ENCODE data around the gene B4GALT2. TPM values are rescaled to one million over a fixed set of nuclear protein-coding genes. Genes with fewer than 3 reads are reported as not detected.

B4GALT2 gene
- total RNA-seq, 1 experiment from 2014 or later = 70.9 TPM

GRCh38 chr1:44034976-44035716 is 56.1 kb downstream of the B4GALT2 start:
- H4K91ac ChIP-seq (ENCODE audit: insufficient read length, low read depth, low read length) = no peak overlapping the region
- no peak overlapping the region for H4K5ac ChIP-seq (ENCODE audit: insufficient read length, low read depth, low read length)
- H3K79me1 ChIP-seq (ENCODE audit: insufficient read depth, low read depth, low read length, poor library complexity, severe bottlenecking) = no peaks in the 10 kb centered on the region
- H3K4ac ChIP-seq (ENCODE audit: low read depth, low read length) = no peak overlapping the region
- H3K9ac ChIP-seq (ENCODE audit: extremely low read depth, insufficient read length, low read length) = no peak overlapping the region
- H2AFZ ChIP-seq (ENCODE audit: low read length) = no peak overlapping the region
- no peak overlapping the region for H2AK5ac ChIP-seq (ENCODE audit: insufficient read length, low read length)
- no peaks in the 10 kb centered on the region for H3K79me2 ChIP-seq (ENCODE audit: insufficient read depth, low read length)
- no peak overlapping the region for H3T11ph ChIP-seq (ENCODE audit: low read length)
- Mint-ChIP-seq H3K4me3 (peak overlapping the region in 1 of 2 experiments; percentile 66; a peak in 1 of 5 replicates), H3K9me3 (no peaks in the 10 kb centered on the region), H3K27me3 (ENCODE audit: low read depth) (peaks cover 5% of the 10 kb centered on the region), H3K27ac (no peak overlapping the region), H3K4me1 (peaks cover 27 to 28% of the 10 kb centered on the region in 2 experiments), H3K36me3 (ENCODE audit: insufficient read depth in 1 of 3, low read depth in 3 of 3) (no peaks in the 10 kb centered on the region; a peak in 1 of 7 replicates)
- no peaks in the 10 kb centered on the region for H3K9me3 ChIP-seq (ENCODE audit: control insufficient read depth, low read depth, low read length)
- H3K18ac ChIP-seq (ENCODE audit: insufficient read length, low read depth, low read length) = no peak overlapping the region
- H4K8ac ChIP-seq (replicated peaks; ENCODE audit: insufficient read length, low read depth, low read length) = no peak overlapping the region
- H2BK5ac ChIP-seq (ENCODE audit: insufficient read length, low read length) = no peak overlapping the region
- H2BK20ac ChIP-seq (ENCODE audit: low read depth, low read length, poor library complexity, severe bottlenecking) = no peak overlapping the region
- TF ChIP-seq CTCF (conservative IDR thresholded peaks at IDR 0.05) = no peak
- no CpG with 5 or more reads among the region's 11 CpGs for WGBS (ENCODE audit: extremely low coverage, insufficient read length, low lambda C conversion rate)
- H2BK120ac ChIP-seq (ENCODE audit: low read depth, low read length, poor library complexity, severe bottlenecking) = no peak overlapping the region
- H2BK15ac ChIP-seq (ENCODE audit: low read depth, low read length) = no peak overlapping the region
- H3K4me1 ChIP-seq (ENCODE audit: insufficient read depth, low read length) = peaks cover 6% of the 10 kb centered on the region; the same call in 1 of the 2 replicates
- H3K56ac ChIP-seq (ENCODE audit: insufficient read length, low read depth, low read length) = no peak overlapping the region
- no peak overlapping the region for H3K4me2 ChIP-seq (ENCODE audit: insufficient read depth, insufficient read length, low read length)
- no peak overlapping the region for H3K14ac ChIP-seq (ENCODE audit: insufficient read depth, low read length)
- H3K27me3 ChIP-seq (ENCODE audit: insufficient read depth, low read length) = no peaks in the 10 kb centered on the region
- no peak overlapping the region for H3K23ac ChIP-seq (ENCODE audit: insufficient read length, low read depth, low read length)
- H3K23me2 ChIP-seq (ENCODE audit: insufficient read length, low read depth, low read length, poor library complexity, severe bottlenecking) = no peaks in the 10 kb centered on the region
- no peak overlapping the region for H3K27ac ChIP-seq (ENCODE audit: insufficient read length, low read depth, low read length)
- no peaks in the 10 kb centered on the region for H4K20me1 ChIP-seq (ENCODE audit: control insufficient read depth, insufficient read depth, insufficient read length)
- DNase-seq = no peak
- H2BK12ac ChIP-seq (ENCODE audit: insufficient read length, low read depth, low read length) = no peak overlapping the region
